NCI-H446 (cell line): Measurements from ENCODE around the gene MORN1.

Source experiments
- DNase-seq, 2 experiments: peaks; one replicate each; lab custom pipeline; 2025; lab: John Stamatoyannopoulos, UW

The MORN1 gene

DNA sequence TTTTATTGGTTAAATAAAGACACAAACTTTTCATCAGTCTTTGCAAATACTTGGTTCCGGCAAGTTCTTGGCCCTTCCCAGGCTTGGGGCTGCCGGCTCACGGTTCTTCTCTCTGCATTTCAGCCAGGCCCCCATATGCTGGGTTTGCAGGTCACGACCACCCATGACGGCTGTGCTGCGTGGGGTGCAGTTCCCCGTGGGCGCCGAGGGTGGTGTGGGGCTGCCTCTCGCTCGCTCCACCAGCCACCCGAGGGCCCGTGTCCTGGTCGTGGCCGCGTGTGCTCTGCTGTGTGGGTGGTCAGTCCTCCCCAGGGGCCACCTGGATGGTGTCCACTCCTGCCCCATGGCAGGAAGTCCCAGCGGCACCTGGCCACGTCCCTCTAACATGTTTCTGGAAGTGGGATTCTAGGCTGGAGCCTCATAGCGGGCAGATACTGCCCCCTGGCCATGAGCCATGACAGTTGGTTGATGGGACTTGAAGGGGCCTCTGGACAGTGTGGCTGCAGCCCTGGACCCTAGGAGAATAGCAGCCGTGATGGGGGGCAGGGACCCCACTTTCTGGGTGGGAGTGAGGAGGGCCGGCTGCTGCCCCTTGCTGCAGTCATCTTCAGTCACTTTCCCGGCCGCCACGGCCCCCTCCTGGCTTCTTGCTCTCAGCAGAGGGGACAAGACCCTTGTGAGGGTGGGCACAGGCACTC lies 117.0 kb downstream of the MORN1 start:
- DNase-seq = no peak

DNA sequence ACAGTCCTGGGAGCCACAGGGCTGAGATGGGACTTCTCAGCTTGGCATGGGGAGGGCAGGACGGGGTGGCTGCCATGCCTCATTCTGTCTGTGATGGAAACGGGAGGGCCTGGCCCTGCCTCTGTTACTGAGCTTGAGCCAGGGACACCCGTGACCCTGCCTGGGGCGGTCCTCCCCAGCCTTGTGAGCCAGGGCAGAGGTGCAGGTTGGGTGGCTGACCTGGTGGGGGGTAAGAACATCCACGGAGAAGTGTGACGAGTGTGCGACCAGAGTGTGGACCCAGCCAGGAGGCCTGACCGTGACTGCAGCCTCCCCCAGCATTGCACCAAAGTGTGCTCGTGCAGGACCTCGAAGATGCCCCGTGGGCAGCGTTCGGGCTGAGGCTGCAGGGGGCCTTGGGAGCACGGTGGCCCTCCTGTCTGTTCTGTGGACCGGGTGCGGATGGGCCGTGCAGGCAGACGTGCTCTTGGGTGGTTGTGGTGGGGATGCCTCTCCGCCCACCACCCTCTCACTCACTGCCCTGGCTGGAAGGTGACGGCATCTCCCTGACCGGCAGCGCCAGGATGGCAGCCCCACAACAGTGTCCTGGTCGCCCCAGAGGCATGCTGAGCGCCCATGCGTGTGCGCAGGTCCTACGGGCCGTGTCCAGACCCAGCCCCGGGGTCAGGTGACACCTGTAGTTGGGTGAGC lies 117.8 kb downstream of the MORN1 start:
- DNase-seq = no peak

DNA sequence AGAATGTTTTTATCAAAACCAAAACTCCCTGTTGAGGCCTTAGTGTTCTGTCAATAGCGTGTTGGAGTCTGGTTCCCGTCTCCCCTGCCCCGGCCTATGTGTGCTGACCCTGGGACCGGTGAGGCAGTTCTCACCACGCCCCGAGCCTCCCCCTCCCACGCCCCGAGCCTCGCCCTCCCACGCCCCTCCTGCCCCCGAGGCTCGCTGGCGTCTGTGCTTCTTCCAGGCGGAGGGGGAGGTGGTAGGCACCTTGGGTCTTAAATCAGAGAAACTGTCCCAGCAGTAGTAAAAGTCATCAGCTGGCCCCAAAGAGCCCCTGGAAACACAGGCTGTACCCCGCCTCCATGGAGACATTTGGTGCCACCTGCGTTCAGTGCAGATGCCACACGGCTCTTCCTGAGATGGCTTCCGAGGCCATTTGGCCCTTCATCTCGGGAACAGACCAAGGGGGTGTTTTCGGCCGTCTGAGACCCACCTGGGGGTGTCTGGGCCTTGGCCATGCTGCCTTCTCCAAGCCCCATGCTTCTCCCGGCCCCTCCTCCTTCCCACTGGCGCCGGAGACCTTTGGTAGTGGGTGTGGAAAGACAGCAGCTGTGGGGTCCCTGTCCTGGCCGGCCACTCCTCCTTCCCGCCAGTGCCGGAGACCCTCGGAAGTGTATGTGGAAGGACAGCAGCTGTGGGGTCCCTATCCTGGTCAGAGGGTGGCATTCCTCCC lies 118.5 kb downstream of the MORN1 start:
- no peak for DNase-seq

DNA sequence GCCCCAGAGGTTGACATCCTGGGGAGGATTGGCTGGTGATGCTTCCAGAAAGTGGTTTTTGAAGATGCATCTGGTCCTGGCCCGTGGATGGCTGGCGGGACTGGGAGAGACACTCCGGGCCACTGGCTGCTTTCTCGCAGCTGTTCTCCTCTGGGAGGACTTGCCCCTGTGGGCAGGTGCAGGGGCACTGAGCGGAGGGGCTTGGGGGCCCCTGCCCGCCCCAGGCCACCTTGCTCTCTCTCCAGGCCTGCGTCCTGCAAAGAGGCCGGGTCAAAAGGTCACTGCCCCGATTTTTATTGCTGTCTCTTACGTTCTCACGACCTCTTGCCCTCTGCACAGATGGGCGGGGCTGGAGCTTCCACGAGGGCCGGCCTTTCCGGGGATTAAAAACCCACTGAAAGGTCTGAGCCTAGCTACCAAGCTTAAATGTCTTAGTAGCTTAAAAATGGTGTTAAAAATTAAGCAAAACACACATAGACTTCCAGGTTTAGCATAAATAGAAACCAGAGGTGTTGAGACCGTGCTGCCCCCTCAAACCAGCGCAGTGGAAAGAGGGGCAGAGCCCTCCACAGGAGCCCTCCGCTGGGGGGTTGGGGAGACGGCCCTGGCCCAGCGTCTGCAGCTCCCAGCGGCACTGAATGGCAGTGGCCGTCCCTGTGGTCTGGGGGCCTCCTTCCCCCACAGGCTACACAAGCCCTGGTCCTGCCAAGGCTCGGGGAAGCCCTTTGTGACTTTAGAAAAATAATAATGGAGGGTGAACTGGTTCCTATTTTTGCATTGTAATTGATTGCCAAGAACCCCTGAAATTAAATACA lies 119.3 kb downstream of the MORN1 start:
- no peak for DNase-seq
